CD14-positive monocyte (primary cell): ENCODE data around the gene CAMKK2. TPM values are rescaled to one million over a fixed set of nuclear protein-coding genes. Genes with fewer than 3 reads are reported as not detected.
A peak's percentile ranks its signal among the peaks of the same experiment; 100 is the strongest.

Experiments
- DNase-seq, 3 donors: peaks; one replicate each; pipeline ENCODE4 v3.0.0-alpha.2; 2011 to 2022
- H2AFZ ChIP-seq: 2 replicates; pipeline ENCODE4 v1.6.0; 2012; ENCODE audit warnings: mild to moderate bottlenecking, low read depth, low read length, inconsistent platforms; ENCODE audit not compliant: insufficient read depth, poor library complexity, severe bottlenecking
- H3K27ac ChIP-seq, 2 donors: 1 replicate in 1 of 2; 2 replicates in 1 of 2; pipeline ENCODE4 v1.5.1; 2012 to 2013; ENCODE audit warnings: low read length in 2 of 2, control low read depth in 1 of 2, inconsistent platforms in 1 of 2, low read depth in 1 of 2, mild to moderate bottlenecking in 1 of 2
- H3K27me3 ChIP-seq, 2 donors: one replicate each; pipeline versions ENCODE4 v1.6.0 to v1.6.1; 2011 to 2013; ENCODE audit warnings: low read length in 2 of 2; ENCODE audit not compliant: control insufficient read depth in 2 of 2, insufficient read depth in 2 of 2
- H3K36me3 ChIP-seq, 2 donors: replicated peaks in 1 of 2; 1 replicate in 1 of 2; 2 replicates in 1 of 2; pipeline versions ENCODE4 v1.5.1 to v1.6.1; 2012 to 2013; ENCODE audit warnings: low read length in 2 of 2, control low read depth in 1 of 2, inconsistent platforms in 1 of 2, mild to moderate bottlenecking in 1 of 2; ENCODE audit not compliant: insufficient read depth in 2 of 2, control insufficient read depth in 1 of 2
- H3K4me1 ChIP-seq, 2 donors: 1 replicate in 1 of 2; 2 replicates in 1 of 2; pipeline versions ENCODE4 v1.5.1 to v1.6.1; 2012 to 2013; ENCODE audit warnings: low read length in 2 of 2, control low read depth in 1 of 2, inconsistent platforms in 1 of 2, mild to moderate bottlenecking in 1 of 2, moderate library complexity in 1 of 2; ENCODE audit not compliant: insufficient read depth in 2 of 2, control insufficient read depth in 1 of 2
- H3K4me2 ChIP-seq: replicated peaks from 2 replicates; pipeline ENCODE3; 2012; ENCODE audit warnings: low read length, moderate library complexity, mild to moderate bottlenecking; ENCODE audit not compliant: poor library complexity, severe bottlenecking; ENCODE audit errors: extremely low read depth
- H3K4me3 ChIP-seq, 3 experiments: fragments of 200-600 bp in 1 of 3; sonication (generic) in 1 of 3; replicated peaks in 1 of 3; 1 replicate in 2 of 3; 2 replicates in 1 of 3; pipeline ENCODE4 v1.5.1; 2011 to 2013; ENCODE audit warnings: low read length in 3 of 3, mild to moderate bottlenecking in 3 of 3, control low read depth in 2 of 3, low read depth in 2 of 3, inconsistent platforms in 1 of 3, moderate library complexity in 1 of 3
- H3K79me2 ChIP-seq: 2 replicates; pipeline ENCODE4 v1.6.0; 2012; ENCODE audit warnings: mild to moderate bottlenecking, control low read depth, inconsistent platforms, low read length, moderate library complexity; ENCODE audit not compliant: insufficient read depth
- H3K9ac ChIP-seq: 2 replicates; pipeline ENCODE4 v1.6.0; 2017; ENCODE audit warnings: low read length, mild to moderate bottlenecking; ENCODE audit not compliant: insufficient read depth, poor library complexity, severe bottlenecking
- H3K9me3 ChIP-seq, 2 donors: replicated peaks in 1 of 2; 1 replicate in 1 of 2; 2 replicates in 1 of 2; pipeline versions ENCODE4 v1.5.1 to v1.6.1; 2012 to 2013; ENCODE audit warnings: low read length in 2 of 2, control low read depth in 1 of 2; ENCODE audit not compliant: control insufficient read depth in 1 of 2, insufficient read depth in 1 of 2
- H4K20me1 ChIP-seq: 2 replicates; pipeline ENCODE4 v1.6.0; 2012; ENCODE audit warnings: mild to moderate bottlenecking, low read length, control low read depth, moderate library complexity; ENCODE audit not compliant: insufficient read depth
- H3K27ac Mint-ChIP-seq, 7 donors: one replicate each; pipeline ENCODE4 v1.8.0; 2020; ENCODE audit warnings: mild to moderate bottlenecking in 7 of 7, mixed read lengths in 7 of 7, moderate library complexity in 6 of 7, inconsistent platforms in 2 of 7
- H3K27me3 Mint-ChIP-seq, 3 donors: one replicate each; pipeline ENCODE4 v1.8.0; 2021 to 2022; ENCODE audit warnings: low read depth in 3 of 3, mild to moderate bottlenecking in 3 of 3, mixed read lengths in 3 of 3, moderate library complexity in 3 of 3, inconsistent platforms in 1 of 3
- H3K36me3 Mint-ChIP-seq, 2 donors: one replicate each; pipeline ENCODE4 v1.8.0; 2020; ENCODE audit warnings: mixed read lengths in 2 of 2, inconsistent platforms in 1 of 2, mild to moderate bottlenecking in 1 of 2
- H3K4me1 Mint-ChIP-seq: one replicate; pipeline ENCODE4 v1.8.0; 2020; ENCODE audit warnings: mild to moderate bottlenecking, mixed read lengths
- H3K4me3 Mint-ChIP-seq, 2 donors: one replicate each; pipeline ENCODE4 v1.8.0; 2020; ENCODE audit warnings: mild to moderate bottlenecking in 2 of 2, mixed read lengths in 2 of 2, moderate library complexity in 1 of 2
- H3K9me3 Mint-ChIP-seq, 7 donors: one replicate each; pipeline ENCODE4 v1.8.0; 2020 to 2022; ENCODE audit warnings: mixed read lengths in 7 of 7, mild to moderate bottlenecking in 6 of 7, moderate library complexity in 6 of 7, inconsistent platforms in 2 of 7
- CTCF ChIP-seq: fragments of 200-600 bp; IDR thresholded peaks from one replicate; pipeline ENCODE4 v1.8.0; 2022; ENCODE audit warnings: antibody characterized with exemption, mild to moderate bottlenecking
- WGBS: methylation state at CpG from one replicate; pipeline ENCODE4 v1.1.5; 2013; ENCODE audit warnings: missing lambda C conversion rate; ENCODE audit not compliant: insufficient coverage; 5-methylcytosine and 5-hydroxymethylcytosine counted together
- intact Hi-C, 2 donors: fragments of 100-400 bp; cut with micrococcal nuclease; formaldehyde crosslinking; loops; one replicate each; pipeline versions ENCODE4 v1.15.0 to v1.15.1; 2023
- polyA plus RNA-seq, 3 donors: library from polyadenylated mRNA; depleted of rRNA in 1 of 3; unstranded in 2 of 3; stranded (reverse) in 1 of 3; fragments of 300-500 nt in 2 of 3; fragments of >200 nt in 1 of 3; fragmentation: Illumina TruSeq in 2 of 3; gene quantifications; 1 replicate in 2 of 3; 2 replicates in 1 of 3; pipeline ENCODE4 v1.2.3, GENCODE V29; 2012 to 2021

CAMKK2 gene
- polyA plus RNA-seq, 3 donors, result 55.6 to 71.4 (median 71.0) TPM

GRCh38 chr12:121289962-121290361 is 6.5 kb downstream of the CAMKK2 start:
- no peak overlapping the region for H3K4me2 ChIP-seq

DNA sequence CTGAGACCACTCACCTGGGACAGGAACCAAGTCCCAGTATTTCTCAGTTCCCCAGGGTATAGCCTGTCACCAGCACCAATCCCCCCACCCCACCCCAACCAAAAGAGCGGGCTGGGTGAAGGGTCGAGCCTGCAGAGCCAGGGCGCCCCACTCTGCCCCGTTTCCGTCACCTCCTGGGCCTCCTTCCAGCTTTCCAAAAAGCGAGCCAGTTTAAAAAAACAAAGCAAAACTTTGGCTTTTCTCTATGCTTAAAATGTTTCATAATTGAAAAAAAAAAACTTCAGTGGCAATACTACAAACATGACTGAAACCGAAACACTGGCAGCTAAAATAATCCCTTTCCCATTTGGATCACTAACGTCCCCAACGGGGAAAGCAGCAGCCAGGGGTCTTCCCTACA is 7.5 kb downstream of the CAMKK2 start:
- H3K27me3 Mint-ChIP-seq, result peaks cover 0 to 2% (median 1%) of the 10 kb centered on the region in 3 donors
- Histone ChIP-seq H3K36me3 (peaks cover 10 to 39% of the 10 kb centered on the region in 2 donors), H3K4me2 (peak overlapping the region; percentile 74), H3K27ac (peak overlapping the region; percentile 78 to 91), H3K9ac (peak overlapping the region; percentile 58), H3K4me1 (peaks cover 68 to 81% of the 10 kb centered on the region in 2 donors), H3K4me3 (peak overlapping the region in 1 of 3 experiments; percentile 68), H3K9me3 (no peaks in the 10 kb centered on the region), H3K79me2 (peaks cover 99% of the 10 kb centered on the region), H3K27me3 (no peaks in the 10 kb centered on the region), H4K20me1 (peaks cover 94% of the 10 kb centered on the region), H2AFZ (no peak overlapping the region)
- no peaks in the 10 kb centered on the region for H3K9me3 Mint-ChIP-seq
- H3K27ac Mint-ChIP-seq, result peak overlapping the region; percentile 79 to 97 (median 94)
- DNase-seq, result no peak
- intact Hi-C loops, result no loop called here
- 37% methylated on average over 6 of the region's 9 CpGs for WGBS
- peaks cover 89% of the 10 kb centered on the region for H3K4me1 Mint-ChIP-seq
- H3K4me3 Mint-ChIP-seq, result peak overlapping the region in 1 of 2 donors; percentile 43
- TF ChIP-seq CTCF, result no peak
- peaks cover 37 to 50% of the 10 kb centered on the region in 2 donors for H3K36me3 Mint-ChIP-seq

More at GRCh38 chr12:121289962-121290361, 6.5 kb downstream of the CAMKK2 start:
- no peak overlapping the region for H3K4me3 Mint-ChIP-seq
- Histone ChIP-seq H3K9me3 (no peaks in the 10 kb centered on the region), H3K4me1 (peaks cover 78 to 91% of the 10 kb centered on the region in 2 donors), H3K9ac (no peak overlapping the region), H3K27me3 (no peaks in the 10 kb centered on the region), H3K4me3 (no peak overlapping the region), H2AFZ (no peak overlapping the region), H4K20me1 (peaks cover 95% of the 10 kb centered on the region), H3K36me3 (peaks cover 3 to 29% of the 10 kb centered on the region in 2 donors), H3K79me2 (peaks cover 99% of the 10 kb centered on the region), H3K27ac (peak overlapping the region in 1 of 2 donors; percentile 91)
- H3K36me3 Mint-ChIP-seq, result peaks cover 29 to 47% of the 10 kb centered on the region in 2 donors
- WGBS, result 92% methylated on average over 6 of the region's 7 CpGs
- H3K4me1 Mint-ChIP-seq, result peaks cover 94% of the 10 kb centered on the region
- no peaks in the 10 kb centered on the region for H3K9me3 Mint-ChIP-seq
- H3K27me3 Mint-ChIP-seq, result peaks cover 0 to 2% (median 1%) of the 10 kb centered on the region in 3 donors
- no peak for DNase-seq
- intact Hi-C loops, result no loop called here
- no peak for TF ChIP-seq CTCF
- H3K27ac Mint-ChIP-seq, result peak overlapping the region in 6 of 7 donors; percentile 50 to 97 (median 90)
